ENCODE measurements around the gene RAB37. TPM values are rescaled to one million over a fixed set of nuclear protein-coding genes. Genes with fewer than 3 reads are reported as not detected.

The RAB37 gene
- total and polyA plus RNA-seq, 2 of the 13 experiments (the other 11 are each of a cell fraction or from before 2014, with no cell fraction given): 0.91 to 3.7 TPM

- TF ChIP-seq ZNF580 (CRISPR knock-in tag; IDR thresholded peaks at IDR 0.05; ENCODE audit: borderline replicate concordance, low read depth) (peak; percentile 94), ZSCAN29 (CRISPR knock-in tag; conservative IDR thresholded peaks at IDR 0.05) (no peak), ZNF282 (IDR thresholded peaks at IDR 0.05; ENCODE audit: partially characterized antibody) (no peak), ASH2L (IDR thresholded peaks at IDR 0.05; ENCODE audit: insufficient read length, low read depth, low read length) (peak; percentile 58), CSRNP2 (CRISPR knock-in tag; conservative IDR thresholded peaks at IDR 0.05; ENCODE audit: low read depth) (no peak), ZBTB40 (IDR thresholded peaks at IDR 0.05) (no peak), ZBTB40 (CRISPR knock-in tag; IDR thresholded peaks at IDR 0.05) (no peak; the same call in none of the 2 replicates), ZNF570 (CRISPR knock-in tag; IDR thresholded peaks at IDR 0.05; ENCODE audit: borderline replicate concordance) (no peak), NFE2 (CRISPR knock-in tag; IDR thresholded peaks at IDR 0.05) (0 out of 2 replicates have a peak, but pooled peaks have one; percentile 14), TRAFD1 (CRISPR knock-in tag; IDR thresholded peaks at IDR 0.05; ENCODE audit: borderline replicate concordance) (no peak; the same call in 1 of the 2 replicates), MTF2 (CRISPR knock-in tag; IDR thresholded peaks at IDR 0.05; ENCODE audit: borderline replicate concordance) (0 out of 2 replicates have a peak, but pooled peaks have one; percentile 11), E2F5 (CRISPR knock-in tag; conservative IDR thresholded peaks at IDR 0.05) (no peak), DNMT1 (CRISPR knock-in tag; IDR thresholded peaks at IDR 0.05) (peak; percentile 60; the same call in 1 of the 2 replicates), ZNF382 (CRISPR knock-in tag; IDR thresholded peaks at IDR 0.05; ENCODE audit: borderline replicate concordance) (no peak)
Measured at GRCh38 chr17:74748529-74749278, 11.6 kb downstream of the RAB37 start, which contains the start of gene NHERF1 (continued).

Data from HepG2 (cell line).